Astrocyte (in vitro differentiated cells and primary cell): ENCODE data around the gene RESF1.

Experiments used
- EZH2 ChIP-seq: IDR thresholded peaks from 2 replicates; pipeline ENCODE4 v1.6.1; 2012; ENCODE audit warnings: mild to moderate bottlenecking, low read length, inconsistent platforms; ENCODE audit not compliant: insufficient read depth
- TF ChIP-seq, protein P1 (sequence below): IDR thresholded peaks from 2 replicates; pipeline ENCODE4 v1.5.1; 2011; ENCODE audit warnings: low read depth, mild to moderate bottlenecking, inconsistent platforms, low read length, moderate library complexity; ENCODE audit not compliant: insufficient read depth

DNA sequence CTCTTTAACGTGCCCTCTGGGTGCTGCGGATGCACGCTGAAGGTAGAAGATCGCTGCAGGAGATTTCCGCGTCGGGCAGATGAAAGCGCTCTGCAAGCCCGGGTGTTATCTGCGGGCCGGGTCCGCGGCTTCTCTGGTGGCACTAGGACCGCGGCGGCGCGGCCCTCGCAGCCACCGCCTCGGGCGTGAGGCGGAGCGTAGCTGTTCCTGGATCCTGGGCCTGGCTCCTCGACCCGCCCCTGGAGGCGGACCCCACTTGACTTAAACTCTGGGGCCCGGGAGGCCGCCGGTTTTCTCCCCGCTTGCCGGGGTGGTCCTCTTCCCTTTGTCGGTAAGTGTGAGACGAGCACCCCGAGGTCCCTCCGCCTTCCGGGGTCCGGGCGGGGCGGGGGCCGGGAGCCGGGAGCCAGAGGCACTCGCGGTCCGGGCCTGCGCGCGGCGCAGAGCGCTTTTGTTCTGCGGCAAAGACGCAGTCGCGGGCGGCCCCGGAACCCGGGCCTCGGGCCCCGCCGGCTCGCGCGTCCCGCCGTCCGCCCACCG lies at the start of gene RESF1:
- no peak for TF ChIP-seq EZH2
- TF ChIP-seq, protein P1, sequence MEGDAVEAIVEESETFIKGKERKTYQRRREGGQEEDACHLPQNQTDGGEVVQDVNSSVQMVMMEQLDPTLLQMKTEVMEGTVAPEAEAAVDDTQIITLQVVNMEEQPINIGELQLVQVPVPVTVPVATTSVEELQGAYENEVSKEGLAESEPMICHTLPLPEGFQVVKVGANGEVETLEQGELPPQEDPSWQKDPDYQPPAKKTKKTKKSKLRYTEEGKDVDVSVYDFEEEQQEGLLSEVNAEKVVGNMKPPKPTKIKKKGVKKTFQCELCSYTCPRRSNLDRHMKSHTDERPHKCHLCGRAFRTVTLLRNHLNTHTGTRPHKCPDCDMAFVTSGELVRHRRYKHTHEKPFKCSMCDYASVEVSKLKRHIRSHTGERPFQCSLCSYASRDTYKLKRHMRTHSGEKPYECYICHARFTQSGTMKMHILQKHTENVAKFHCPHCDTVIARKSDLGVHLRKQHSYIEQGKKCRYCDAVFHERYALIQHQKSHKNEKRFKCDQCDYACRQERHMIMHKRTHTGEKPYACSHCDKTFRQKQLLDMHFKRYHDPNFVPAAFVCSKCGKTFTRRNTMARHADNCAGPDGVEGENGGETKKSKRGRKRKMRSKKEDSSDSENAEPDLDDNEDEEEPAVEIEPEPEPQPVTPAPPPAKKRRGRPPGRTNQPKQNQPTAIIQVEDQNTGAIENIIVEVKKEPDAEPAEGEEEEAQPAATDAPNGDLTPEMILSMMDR, result no peak
